ENCODE data around the gene CLDN7.

Gene CLDN7

DNA sequence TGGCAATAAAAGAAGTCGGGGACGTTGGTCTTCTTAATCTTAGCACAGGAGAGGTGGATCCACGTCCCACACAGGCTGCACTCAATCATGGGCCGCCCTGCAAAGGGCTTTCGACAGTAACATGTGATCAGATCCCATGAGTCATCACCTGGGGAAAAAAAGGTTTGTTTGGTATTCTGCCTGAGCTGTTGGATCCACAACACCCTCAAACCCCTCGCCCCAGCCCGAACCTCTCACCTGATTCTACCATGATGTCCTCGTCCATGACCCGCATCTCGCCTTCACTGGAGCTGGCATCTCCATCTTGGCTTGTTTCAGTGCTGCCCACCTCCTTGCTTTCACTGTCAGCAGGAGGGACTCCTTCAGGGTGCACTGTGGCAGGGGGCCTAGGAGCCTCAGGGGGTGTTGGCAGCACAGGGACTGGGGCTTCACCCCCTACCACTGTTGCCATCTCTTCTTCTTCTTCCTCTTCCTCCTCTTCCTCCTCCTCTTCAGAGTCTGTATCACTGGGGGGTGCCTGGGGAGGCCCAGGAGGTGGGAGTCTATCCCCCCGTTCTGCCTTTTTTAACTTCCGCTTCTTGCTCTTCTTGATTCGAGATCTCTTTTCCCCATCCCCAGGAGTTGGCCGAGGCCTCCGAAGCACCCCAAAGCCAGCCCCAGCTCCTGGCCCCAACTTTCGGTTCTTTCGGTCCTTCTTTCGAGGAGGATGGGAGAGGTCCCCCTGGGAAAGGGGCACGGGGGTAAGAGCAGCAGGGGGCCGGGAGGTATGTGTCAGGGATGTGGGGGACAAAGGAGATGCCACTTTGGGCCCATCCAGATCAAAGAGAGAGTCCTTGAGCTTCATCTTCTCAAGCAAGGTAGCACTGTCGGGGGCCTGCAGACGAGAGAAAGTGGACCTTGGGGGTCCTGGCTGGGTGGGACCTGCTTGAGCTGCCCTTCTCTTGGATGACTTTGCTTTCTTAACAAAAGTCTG lies 26.3 kb downstream of the CLDN7 start:
- no peak for DNase-seq

DNA sequence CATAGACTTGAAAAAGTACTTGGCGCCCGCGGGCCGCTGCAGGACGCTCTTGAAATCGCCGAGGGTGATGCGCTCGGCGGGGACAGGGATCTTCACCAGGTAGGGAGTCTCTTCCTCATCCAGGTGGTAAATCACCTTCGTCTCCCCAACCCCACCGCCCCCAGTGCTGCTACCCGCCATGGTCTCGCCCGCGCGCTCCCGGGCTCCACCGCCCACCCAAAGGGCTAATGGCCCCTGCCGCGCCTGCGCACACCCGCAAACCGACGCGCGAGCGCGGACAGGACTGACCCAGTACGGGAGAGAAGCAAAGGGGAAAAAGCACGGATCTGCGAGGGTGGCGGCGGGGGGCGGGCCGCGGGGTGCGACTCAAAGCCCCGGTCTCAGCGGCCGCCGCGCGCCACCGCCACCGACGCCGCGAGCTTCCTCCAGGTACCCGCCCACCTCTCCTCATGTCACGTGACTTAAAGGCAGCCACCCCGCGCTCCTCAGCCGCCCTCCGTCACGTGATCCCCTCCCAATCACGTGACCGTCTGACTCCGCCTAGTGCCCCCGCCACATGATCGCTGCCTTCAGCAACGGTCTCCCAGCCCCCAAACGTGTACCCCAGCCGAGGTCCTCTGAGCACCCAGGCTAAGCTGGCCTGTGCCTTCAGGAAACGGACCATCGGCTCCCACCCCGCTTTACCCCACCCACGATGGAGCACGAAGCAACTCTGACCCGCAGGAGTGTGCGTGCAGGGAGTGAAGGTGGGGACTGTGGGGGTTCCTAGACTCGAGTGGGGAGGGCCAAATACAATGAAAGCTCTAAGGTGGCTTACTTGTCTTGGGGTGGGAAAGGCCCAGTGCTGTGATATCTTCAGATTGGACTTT lies 28.0 kb downstream of the CLDN7 start, which contains the start of gene DVL2:
Gene DVL2, minus strand, starts transcription at position 435 of the 869 bp plus-strand sequence. Its CDS starts 255 bp downstream, at position 180.
- DNase-seq: peak; percentile 84 to 90 (median 88)

- no peak for DNase-seq
These were observed 28.6 kb downstream of the CLDN7 start for GRCh38 chr17:7233701-7234082.

- no peak for DNase-seq
These were observed 30.2 kb downstream of the CLDN7 start for GRCh38 chr17:7232114-7232513.

DNA sequence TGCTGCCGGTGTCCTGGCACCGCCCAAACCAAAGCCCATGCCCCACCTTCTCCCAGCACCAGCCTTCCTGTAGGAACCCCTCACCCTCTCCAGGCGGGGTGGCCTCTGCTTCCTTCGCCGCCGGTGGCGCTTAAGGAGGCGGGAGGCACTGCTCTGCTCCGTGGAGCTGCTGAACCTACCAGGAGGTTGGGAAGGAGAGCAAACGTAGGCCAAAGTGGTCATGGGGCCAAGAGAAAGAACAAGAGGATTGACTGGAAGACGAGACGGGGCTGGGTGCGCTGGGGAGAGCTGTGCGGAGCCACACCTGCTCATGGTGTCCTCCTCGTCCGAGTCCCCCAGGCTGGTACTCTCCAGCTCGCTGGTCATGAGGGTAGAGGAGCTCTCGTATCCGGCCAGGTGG lies 32.8 kb downstream of the CLDN7 start:
- DNase-seq: no peak

- no peak for DNase-seq
These were observed 33.4 kb downstream of the CLDN7 start for GRCh38 chr17:7228920-7229319.

GRCh38 chr17:7226721-7227710 lies 35.3 kb downstream of the CLDN7 start:
- no peak for DNase-seq

GRCh38 chr17:7225711-7226331 lies 36.5 kb downstream of the CLDN7 start:
- no peak for DNase-seq

GRCh38 chr17:7224661-7225111 lies 37.6 kb downstream of the CLDN7 start:
- no peak for DNase-seq

DNA sequence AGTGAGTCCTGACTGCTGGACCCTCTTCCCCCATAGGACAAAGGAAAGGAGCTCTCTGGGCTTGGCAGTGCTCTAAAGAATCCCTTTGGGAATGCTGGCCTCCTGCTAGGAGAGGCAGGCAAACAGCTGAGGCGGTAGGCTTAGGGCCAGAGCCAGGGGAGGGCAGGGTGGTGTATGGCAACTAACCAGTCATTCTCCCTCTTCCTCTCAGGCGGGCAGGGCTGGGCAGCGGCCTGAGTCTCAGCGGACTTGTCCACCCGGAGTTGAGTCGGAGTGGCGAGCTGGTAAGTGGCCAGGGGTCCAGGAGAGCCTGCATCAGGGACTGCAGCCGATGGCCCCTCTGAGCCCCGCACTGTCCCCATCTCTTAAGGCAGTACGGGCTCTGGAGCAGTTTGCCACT lies 38.2 kb downstream of the CLDN7 start:
- DNase-seq: no peak

DNA sequence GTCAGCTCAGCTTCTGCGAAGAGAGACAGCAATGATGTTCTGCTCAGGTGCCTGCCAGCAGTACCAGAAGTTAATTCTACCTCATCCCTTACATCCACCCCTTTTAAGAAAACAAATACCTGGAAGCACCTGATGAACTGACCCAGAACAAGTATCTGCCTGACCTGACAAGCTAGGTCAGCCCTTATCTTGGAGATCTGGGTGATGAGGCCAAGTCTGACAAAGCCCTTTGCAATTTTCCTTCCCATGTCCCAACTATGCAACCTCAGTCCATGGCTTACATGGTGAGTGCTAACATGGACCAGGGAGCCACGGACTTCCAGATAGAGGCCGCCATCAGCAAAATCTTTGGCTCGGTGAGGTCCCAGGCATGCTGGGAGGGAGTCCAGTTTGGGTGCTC lies 38.9 kb downstream of the CLDN7 start:
- DNase-seq: no peak

DNA sequence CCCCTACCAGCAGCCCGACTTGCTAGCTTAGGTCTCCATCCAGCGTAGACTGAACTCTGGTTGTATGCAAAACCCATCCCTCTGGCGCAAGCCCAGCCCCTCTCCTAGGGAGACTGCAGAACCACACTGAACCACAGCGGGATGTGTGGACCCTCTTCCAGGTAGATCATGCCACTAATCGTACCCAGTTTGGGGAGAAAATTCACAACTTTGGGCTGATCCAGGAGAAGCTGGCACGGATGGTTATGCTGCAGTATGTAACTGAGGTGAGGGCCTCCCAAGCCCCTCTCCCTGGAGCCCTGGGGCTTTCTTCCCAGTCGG lies 39.3 kb downstream of the CLDN7 start:
- peak in 1 of 3 experiments; percentile 5 for DNase-seq

GRCh38 chr17:7222093-7222971 lies 39.9 kb downstream of the CLDN7 start:
- DNase-seq: no peak

DNA sequence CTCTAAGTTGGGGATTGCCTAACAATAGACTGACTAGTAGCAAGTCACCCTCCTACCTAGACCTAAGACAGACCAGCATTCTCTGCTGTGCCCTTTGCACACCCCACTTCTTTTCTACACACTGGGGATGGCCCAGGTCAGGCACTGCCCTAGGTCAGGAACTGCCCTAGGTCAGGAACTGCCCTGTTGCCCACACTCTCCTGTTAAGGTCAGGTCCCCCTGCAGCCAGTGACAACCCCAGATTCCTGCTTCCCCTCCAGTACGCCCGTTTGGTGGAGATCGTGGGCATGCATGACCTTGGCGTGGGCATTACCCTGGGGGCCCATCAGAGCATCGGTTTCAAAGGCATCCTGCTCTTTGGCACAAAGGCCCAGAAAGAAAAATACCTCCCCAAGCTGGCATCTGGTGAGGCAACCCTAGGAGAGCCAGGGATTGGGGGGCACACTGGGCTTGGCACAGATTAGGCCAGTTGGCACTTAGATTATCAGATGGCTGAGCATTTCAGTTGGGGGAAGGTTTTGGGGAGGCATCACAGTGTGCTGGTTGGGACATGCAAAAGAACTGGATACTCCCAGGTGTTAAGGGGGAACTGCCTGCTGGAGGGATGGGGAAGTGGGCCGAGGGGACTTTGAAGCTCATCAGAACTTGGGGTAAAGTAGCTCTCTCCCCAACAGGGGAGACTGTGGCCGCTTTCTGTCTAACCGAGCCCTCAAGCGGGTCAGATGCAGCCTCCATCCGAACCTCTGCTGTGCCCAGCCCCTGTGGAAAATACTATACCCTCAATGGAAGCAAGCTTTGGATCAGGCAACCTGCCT lies 40.8 kb downstream of the CLDN7 start:
- DNase-seq: peak in 1 of 3 experiments; percentile 19

DNA sequence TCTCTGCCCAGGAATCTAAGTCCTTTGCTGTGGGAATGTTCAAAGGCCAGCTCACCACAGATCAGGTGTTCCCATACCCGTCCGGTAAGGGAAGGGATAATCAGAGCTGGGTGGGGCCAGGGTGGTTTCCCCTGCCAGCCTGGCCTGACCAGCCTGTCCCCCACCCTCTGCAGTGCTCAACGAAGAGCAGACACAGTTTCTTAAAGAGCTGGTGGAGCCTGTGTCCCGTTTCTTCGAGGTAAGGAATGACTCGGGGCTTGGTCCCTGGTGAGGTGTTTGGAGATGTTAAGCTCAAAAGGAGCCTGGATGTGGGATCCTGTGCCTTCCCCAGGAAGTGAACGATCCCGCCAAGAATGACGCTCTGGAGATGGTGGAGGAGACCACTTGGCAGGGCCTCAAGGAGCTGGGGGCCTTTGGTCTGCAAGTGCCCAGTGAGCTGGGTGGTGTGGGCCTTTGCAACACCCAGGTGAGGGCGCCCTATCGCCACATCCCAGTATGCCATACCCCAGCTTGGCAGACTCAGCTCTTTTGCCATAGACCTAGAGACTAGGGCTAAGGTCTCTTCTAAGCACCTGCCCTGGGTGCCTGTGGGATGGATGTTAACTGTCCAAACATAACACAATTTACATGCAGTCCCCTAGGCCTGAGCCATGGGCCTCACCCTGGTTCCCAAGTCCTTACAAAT lies 41.5 kb downstream of the CLDN7 start:
- peak in 2 of 3 experiments; percentile 14 to 41 for DNase-seq

- peak; percentile 50 to 73 (median 58) for DNase-seq
These were observed 42.3 kb downstream of the CLDN7 start, which contains the start of the genes ACADVL and DLG4 for GRCh38 chr17:7219812-7220592. ACADVL (plus strand) TSS chr17:7219938; CDS start chr17:7219985, 47 bp downstream. DLG4 (minus strand) TSS chr17:7219836.

- DNase-seq: no peak
These were observed 43.0 kb downstream of the CLDN7 start for GRCh38 chr17:7219229-7219811.

DNA sequence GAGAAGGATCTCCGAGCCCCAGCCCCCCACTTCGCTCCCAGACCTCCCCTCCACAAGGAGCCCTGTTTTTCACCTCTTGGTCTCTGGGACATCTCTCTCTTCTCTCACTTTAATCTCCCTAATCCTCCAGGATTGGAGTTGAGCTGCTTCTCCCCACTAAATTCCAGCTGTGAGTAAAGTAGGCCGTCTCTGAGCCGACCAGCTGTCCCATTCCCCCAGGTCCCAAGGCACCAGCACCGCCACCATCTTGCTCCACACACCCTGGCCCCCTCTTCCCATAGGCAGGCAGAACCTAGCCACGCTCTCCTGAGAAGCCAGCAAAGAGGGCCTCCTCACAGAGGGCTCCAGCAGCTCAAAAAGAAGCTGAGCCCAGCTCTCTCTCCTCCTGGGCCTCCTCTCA lies 43.5 kb downstream of the CLDN7 start:
- no peak for DNase-seq
